GM10847 (cell line): ENCODE data around the gene TXNDC12.

Experiments used
- POLR2A ChIP-seq: IDR thresholded peaks from 2 replicates; pipeline ENCODE4 v1.6.1; 2011; ENCODE audit not compliant: insufficient read length; ENCODE audit errors: extremely low read depth

TXNDC12 gene

DNA sequence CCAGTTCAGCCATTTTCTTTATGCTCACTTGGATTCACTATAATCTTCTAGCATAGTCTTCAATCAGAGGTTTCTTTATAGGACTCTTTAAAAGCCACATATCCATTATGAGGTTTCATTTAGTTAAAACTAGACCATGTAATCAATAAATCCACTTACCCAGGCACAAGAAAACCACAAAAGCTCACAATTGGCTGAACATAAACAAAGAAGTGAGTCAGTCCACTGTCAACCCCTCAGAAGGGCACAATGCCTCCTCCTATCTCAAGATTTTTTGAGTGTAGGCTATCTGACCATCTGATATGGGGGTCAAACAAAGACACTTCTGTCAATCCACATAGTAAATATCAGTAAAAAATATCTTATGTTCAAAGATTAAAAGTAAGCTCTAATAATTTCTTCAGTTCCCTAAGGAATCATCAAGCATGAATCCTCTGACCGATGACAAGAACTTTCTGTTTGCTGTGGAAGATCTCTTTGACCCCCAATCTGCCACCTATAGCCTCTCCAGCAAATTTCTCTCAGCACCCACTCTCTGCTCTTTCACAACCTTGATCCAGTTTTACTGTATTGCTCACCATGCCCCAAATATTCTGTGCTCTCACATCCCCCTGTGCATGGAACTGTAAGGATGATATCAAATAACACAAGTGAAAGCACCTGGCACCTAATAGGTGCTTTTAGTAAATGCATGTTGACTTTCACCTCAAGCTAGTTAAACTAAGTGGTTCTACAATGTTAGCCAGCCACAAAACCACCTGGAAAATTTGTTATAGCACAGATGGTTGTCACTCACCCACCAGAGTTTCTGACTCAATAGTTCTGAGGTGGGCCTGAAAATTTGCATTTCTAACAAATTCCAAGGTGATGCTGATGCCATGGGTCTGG is 81.2 kb downstream of the TXNDC12 start:
- TF ChIP-seq POLR2A = no peak
